Suprapubic skin (tissue), 4 donors: Measurements from ENCODE around the gene CXCR5. TPM values are rescaled to one million over a fixed set of nuclear protein-coding genes. Genes with fewer than 3 reads are reported as not detected.

Experiments used
- DNase-seq, 2 donors: peaks; one replicate each; pipeline ENCODE4 v3.0.0-alpha.2; 2019; ENCODE audit warnings: low spot score in 2 of 2
- H3K27ac ChIP-seq: fragments of 200-600 bp; sonication (generic); one replicate; pipeline ENCODE4 v1.5.1; 2019
- H3K27me3 ChIP-seq: fragments of 200-600 bp; sonication (generic); one replicate; pipeline ENCODE4 v1.5.1; 2019
- H3K36me3 ChIP-seq: fragments of 200-600 bp; sonication (generic); one replicate; pipeline ENCODE4 v1.5.1; 2019
- H3K4me1 ChIP-seq: fragments of 200-600 bp; sonication (generic); one replicate; pipeline ENCODE4 v1.5.1; 2019
- H3K4me3 ChIP-seq: fragments of 200-600 bp; sonication (generic); one replicate; pipeline ENCODE4 v1.5.1; 2019; ENCODE audit warnings: mild to moderate bottlenecking
- H3K9me3 ChIP-seq: fragments of 200-600 bp; sonication (generic); one replicate; pipeline ENCODE4 v1.5.1; 2019
- EP300 ChIP-seq: sonication (generic); formaldehyde crosslinking; IDR thresholded peaks from one replicate; pipeline ENCODE4 v1.6.1; 2017; ENCODE audit warnings: antibody characterized with exemption
- POLR2A ChIP-seq, 2 donors: fragments of 450-650 bp; IDR thresholded peaks; one replicate each; pipeline ENCODE4 v1.6.1; 2017; ENCODE audit warnings: antibody characterized with exemption in 2 of 2, mild to moderate bottlenecking in 2 of 2, moderate library complexity in 2 of 2
- POLR2AphosphoS5 ChIP-seq, 3 donors: sonication (generic); formaldehyde crosslinking; IDR thresholded peaks; one replicate each; pipeline ENCODE4 v1.6.1; 2017; ENCODE audit warnings: antibody characterized with exemption in 3 of 3
- WGBS: methylation state at CpG from one replicate; pipeline ENCODE4 v1.1.5; 2018; 5-methylcytosine and 5-hydroxymethylcytosine counted together
- total RNA-seq, 4 donors: library from RNA; depleted of rRNA; stranded (reverse); fragments of >200 nt; gene quantifications; one replicate each; pipeline ENCODE4 v1.1.0, GENCODE V29; 2016
- TF ChIP-seq, protein P1 (sequence below), 2 donors: fragments of 200-600 bp in 1 of 2; fragments of 450-650 bp in 1 of 2; sonication (generic) in 1 of 2; IDR thresholded peaks; one replicate each; pipeline ENCODE4 v1.5.1; 2016 to 2019; ENCODE audit warnings: antibody characterized with exemption in 2 of 2, mild to moderate bottlenecking in 1 of 2, moderate library complexity in 1 of 2

The CXCR5 gene
- total RNA-seq, 4 donors from 2014 or later, result not detected

GRCh38 chr11:118912742-118913410 lies 29.2 kb downstream of the CXCR5 start:
- WGBS, result 34% methylated on average over 6 of the region's 12 CpGs
- H3K36me3 ChIP-seq, result peaks cover 2% of the 10 kb centered on the region
- H3K9me3 ChIP-seq, result no peaks in the 10 kb centered on the region
- DNase-seq, result no peak
- H3K27me3 ChIP-seq, result no peaks in the 10 kb centered on the region
- peaks cover 100% of the 10 kb centered on the region for H3K4me1 ChIP-seq
- TF ChIP-seq, protein P1, sequence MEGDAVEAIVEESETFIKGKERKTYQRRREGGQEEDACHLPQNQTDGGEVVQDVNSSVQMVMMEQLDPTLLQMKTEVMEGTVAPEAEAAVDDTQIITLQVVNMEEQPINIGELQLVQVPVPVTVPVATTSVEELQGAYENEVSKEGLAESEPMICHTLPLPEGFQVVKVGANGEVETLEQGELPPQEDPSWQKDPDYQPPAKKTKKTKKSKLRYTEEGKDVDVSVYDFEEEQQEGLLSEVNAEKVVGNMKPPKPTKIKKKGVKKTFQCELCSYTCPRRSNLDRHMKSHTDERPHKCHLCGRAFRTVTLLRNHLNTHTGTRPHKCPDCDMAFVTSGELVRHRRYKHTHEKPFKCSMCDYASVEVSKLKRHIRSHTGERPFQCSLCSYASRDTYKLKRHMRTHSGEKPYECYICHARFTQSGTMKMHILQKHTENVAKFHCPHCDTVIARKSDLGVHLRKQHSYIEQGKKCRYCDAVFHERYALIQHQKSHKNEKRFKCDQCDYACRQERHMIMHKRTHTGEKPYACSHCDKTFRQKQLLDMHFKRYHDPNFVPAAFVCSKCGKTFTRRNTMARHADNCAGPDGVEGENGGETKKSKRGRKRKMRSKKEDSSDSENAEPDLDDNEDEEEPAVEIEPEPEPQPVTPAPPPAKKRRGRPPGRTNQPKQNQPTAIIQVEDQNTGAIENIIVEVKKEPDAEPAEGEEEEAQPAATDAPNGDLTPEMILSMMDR (IDR thresholded peaks at IDR 0.05), result no peak
- TF ChIP-seq EP300 (no peak), POLR2AphosphoS5 (IDR thresholded peaks at IDR 0.05) (no peak), POLR2A (IDR thresholded peaks at IDR 0.05) (no peak)
- H3K27ac ChIP-seq, result peak overlapping the region; percentile 96
- peak overlapping the region; percentile 38 for H3K4me3 ChIP-seq

- no peak for DNase-seq
- Histone ChIP-seq H3K27ac (peak overlapping the region; percentile 96), H3K9me3 (no peaks in the 10 kb centered on the region), H3K27me3 (no peaks in the 10 kb centered on the region), H3K36me3 (no peaks in the 10 kb centered on the region), H3K4me1 (peaks cover 100% of the 10 kb centered on the region), H3K4me3 (peak overlapping the region; percentile 38)
- TF ChIP-seq POLR2AphosphoS5 (IDR thresholded peaks at IDR 0.05) (no peak), EP300 (no peak), POLR2A (IDR thresholded peaks at IDR 0.05) (no peak)
- TF ChIP-seq, protein P1 (IDR thresholded peaks at IDR 0.05), result no peak
- 3% methylated on average over 6 of the region's 9 CpGs for WGBS
These were observed 29.9 kb downstream of the CXCR5 start for GRCh38 chr11:118913411-118914125.

DNA sequence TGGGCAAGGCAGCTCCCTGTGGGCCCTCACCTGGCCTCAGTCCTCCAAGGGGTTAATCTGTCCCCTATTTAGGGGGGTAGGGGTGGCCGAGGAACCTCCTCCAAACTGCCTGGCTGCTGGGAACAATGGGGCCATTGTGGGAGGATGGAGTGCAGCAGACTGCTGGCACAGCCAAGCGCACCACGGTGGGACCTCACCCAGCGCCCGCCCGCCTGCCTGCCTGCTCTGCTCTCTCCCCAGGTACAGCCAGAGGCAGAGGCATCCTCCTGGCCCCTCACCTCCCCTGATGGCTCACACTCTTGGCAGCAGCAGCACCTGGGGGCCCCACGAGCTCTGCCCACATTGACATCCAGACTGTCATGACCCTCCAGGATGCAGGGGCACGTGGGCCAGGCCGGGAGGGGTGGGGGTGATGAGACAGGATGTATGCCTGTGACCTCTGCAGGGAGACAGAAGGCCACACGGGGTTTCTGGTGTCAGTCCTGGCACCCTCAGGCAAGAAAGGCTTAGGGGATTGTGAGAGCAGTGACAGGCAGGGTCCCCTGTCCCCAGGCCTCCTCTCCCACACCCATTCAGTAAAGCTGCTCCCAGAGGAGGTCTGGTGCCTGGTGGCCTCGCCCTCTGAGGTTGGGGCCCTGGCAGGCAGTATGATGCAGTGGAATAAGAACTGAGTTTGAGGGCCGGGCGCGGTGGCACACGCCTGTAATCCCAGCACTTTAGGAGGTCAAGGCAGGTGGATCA lies 30.7 kb downstream of the CXCR5 start:
- H3K36me3 ChIP-seq, result no peaks in the 10 kb centered on the region
- DNase-seq, result no peak
- peak overlapping the region; percentile 38 for H3K4me3 ChIP-seq
- H3K4me1 ChIP-seq, result peaks cover 100% of the 10 kb centered on the region
- H3K27ac ChIP-seq, result peak overlapping the region; percentile 96
- H3K9me3 ChIP-seq, result no peaks in the 10 kb centered on the region
- TF ChIP-seq POLR2A (IDR thresholded peaks at IDR 0.05) (no peak), POLR2AphosphoS5 (IDR thresholded peaks at IDR 0.05) (no peak), EP300 (no peak)
- TF ChIP-seq, protein P1 (IDR thresholded peaks at IDR 0.05), result no peak
- no peaks in the 10 kb centered on the region for H3K27me3 ChIP-seq
- 25% methylated on average over 12 of the region's 15 CpGs for WGBS

DNA sequence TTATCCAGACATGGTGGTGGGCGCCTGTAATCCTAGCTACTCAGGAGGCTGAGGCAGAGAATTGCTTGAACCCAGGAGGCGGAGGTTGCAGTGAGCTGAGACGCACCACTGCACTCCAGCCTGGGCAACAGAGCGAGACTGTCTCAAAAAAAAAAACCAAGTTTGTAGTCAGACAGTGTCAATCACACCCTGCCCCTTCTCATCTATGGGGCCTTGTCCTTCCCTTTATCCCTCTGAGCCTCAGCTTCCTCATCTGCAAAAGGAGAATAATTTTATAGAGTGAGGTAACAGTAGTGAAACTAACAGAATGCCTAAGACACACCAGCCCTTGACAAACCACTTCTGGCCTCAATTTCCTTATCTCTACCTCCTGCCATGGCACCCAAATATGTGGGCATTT lies 31.3 kb downstream of the CXCR5 start:
- Histone ChIP-seq H3K4me3 (no peak overlapping the region), H3K27ac (peak overlapping the region; percentile 96), H3K9me3 (no peaks in the 10 kb centered on the region), H3K36me3 (no peaks in the 10 kb centered on the region), H3K4me1 (peaks cover 100% of the 10 kb centered on the region), H3K27me3 (no peaks in the 10 kb centered on the region)
- TF ChIP-seq POLR2AphosphoS5 (IDR thresholded peaks at IDR 0.05) (no peak), EP300 (no peak), POLR2A (IDR thresholded peaks at IDR 0.05) (no peak)
- TF ChIP-seq, protein P1 (IDR thresholded peaks at IDR 0.05), result no peak
- DNase-seq, result no peak
- 89% methylated on average over 4 of the region's 4 CpGs for WGBS

DNA sequence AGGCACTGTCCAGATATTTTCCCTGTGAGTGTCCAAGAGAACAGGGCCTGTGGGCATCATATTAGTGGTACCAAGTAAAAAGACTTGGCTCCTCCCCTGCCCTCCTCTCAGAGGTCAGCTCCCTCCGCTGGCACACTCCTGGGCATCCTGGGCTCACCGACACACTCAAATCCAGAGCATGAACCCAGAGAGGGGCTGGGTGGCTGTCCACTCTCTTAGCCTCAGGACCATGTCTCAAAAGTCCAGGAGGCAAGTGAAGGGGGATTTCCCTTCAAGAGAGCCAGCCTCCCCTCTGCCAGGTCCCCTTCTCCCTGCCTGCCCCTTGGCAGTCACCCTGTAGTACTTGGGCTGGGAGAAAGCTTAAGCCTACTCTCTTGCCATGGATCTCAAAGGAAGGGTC lies 31.7 kb downstream of the CXCR5 start:
- no peaks in the 10 kb centered on the region for H3K9me3 ChIP-seq
- H3K4me1 ChIP-seq, result peaks cover 100% of the 10 kb centered on the region
- WGBS, result 58% methylated on average over 2 of the region's 2 CpGs
- H3K36me3 ChIP-seq, result no peaks in the 10 kb centered on the region
- no peaks in the 10 kb centered on the region for H3K27me3 ChIP-seq
- no peak for DNase-seq
- H3K27ac ChIP-seq, result peak overlapping the region; percentile 96
- no peak overlapping the region for H3K4me3 ChIP-seq
- TF ChIP-seq POLR2A (IDR thresholded peaks at IDR 0.05), result no peak
- no peak for TF ChIP-seq POLR2AphosphoS5 (IDR thresholded peaks at IDR 0.05)
- TF ChIP-seq, protein P1 (IDR thresholded peaks at IDR 0.05), result no peak
- no peak for TF ChIP-seq EP300
